Measurements from ENCODE around the gene SPRED3.

The SPRED3 gene

GRCh38 chr19:38422438-38422837 lies 33.9 kb downstream of the SPRED3 start:
- no peak for DNase-seq

DNA sequence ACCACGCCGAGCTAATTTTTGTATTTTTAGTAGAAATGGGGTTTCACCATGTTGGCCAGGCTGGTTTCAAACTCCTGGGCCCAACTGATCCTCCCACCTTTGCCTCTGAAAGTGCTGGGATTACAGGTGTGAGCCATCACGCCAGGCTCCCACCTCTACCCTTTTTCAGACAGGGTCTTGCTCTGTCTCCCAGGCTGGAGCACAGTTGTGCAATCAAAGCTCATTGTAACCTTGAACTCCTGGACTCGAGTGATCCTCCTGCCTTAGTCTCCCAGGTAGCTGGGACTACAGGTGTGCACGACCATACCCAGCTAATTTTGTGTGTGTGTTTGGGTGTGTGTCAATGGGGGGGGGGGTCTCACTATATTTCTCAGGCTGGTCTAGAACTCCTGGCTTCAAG lies 35.8 kb downstream of the SPRED3 start:
- no peak for DNase-seq

DNA sequence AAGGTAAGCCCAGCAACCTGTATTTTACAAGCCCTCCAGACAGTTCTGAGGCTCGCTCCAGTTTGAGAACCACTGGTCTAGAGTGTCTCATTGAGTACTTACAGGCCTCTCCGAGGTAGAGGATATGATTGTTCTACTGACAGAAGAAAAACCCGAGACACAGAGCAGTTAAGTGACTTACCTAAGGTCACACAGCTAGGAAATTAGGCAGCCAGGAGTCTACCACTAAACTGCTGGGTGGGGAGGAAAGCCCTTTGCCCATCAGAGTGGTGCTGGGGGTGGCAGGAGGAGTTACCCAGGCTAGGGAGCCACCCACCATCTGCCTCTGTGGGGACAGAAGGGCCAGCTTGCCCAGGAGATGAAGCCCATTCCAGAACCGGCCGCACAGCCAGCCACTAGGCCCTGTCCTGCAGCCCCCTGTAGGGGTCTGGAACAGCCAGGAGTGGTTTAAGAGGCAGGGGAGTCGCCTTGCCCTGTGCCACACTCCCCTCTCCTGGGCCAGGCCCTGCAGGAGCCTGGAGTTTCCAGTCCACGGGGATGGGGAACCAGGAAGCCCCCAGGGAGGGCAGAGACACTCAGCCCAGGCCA lies 36.8 kb downstream of the SPRED3 start:
- no peak for DNase-seq

DNA sequence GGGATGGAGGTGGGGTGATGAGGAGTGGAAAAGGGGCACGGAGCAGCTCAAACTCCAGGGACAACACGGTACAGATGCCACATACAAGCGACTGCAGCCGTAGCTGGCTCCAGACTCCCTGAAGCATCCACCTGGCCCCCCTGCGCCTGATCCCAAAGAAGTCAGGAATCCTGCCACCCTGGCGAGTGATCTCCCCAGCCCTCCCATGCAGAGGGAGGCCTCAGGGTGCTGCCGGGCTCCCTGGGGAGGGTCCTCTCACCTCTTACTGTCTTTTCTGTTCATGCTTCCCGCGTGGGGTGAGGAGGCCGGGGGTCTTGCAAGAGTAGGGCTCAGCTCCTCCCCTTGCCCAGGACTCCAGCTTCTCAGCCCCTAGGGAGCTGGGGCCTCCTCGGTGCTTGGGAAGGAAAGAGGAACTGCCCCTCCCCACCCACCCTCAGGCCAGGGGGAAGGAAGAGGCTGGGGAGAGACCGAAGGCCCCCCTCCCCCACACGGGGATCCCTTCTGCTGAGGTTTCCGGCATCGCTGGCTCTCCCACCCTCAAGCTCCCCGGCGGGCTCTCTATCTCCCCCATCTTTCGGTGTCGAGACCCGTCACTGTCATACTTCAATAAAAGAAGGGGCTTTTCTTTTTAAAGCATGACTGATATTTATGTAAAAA lies 37.4 kb downstream of the SPRED3 start, which contains the start of gene RASGRP4:
TSS of gene RASGRP4 (minus strand) at position 410 of the 657 bp plus-strand sequence. CDS start at position 282, 128 bp downstream.
- peak; percentile 57 for DNase-seq

DNA sequence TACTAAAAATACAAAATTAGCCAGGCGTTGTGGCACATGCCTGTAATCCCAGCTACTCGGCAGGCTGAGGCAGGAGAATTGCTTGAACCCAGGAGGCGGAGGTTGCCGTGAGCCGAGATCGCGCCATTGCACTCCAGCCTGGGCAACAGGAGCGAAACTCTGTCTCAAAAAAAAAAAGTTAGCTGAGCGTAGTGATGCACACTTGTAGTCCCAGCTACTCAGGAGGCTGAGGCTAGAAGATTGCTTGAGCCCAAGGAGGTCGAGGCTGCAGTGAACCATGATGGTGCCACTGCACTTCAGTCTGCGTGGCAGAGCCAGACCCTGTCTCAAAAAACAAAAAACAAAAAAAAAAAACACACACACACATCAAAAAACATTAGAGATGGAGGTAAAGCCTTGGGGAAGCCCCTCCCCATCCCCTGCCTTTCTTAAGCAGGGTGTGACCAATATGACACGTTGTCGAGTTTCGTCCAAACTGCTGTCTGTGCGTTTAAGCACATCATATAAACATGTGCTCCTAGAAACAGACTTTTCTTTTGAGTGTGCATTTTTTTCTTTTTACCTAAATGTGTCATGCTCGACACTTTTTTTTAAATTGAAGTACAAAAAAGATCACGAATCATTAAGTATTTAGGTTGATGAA lies 38.7 kb downstream of the SPRED3 start:
- DNase-seq: peak; percentile 13

DNA sequence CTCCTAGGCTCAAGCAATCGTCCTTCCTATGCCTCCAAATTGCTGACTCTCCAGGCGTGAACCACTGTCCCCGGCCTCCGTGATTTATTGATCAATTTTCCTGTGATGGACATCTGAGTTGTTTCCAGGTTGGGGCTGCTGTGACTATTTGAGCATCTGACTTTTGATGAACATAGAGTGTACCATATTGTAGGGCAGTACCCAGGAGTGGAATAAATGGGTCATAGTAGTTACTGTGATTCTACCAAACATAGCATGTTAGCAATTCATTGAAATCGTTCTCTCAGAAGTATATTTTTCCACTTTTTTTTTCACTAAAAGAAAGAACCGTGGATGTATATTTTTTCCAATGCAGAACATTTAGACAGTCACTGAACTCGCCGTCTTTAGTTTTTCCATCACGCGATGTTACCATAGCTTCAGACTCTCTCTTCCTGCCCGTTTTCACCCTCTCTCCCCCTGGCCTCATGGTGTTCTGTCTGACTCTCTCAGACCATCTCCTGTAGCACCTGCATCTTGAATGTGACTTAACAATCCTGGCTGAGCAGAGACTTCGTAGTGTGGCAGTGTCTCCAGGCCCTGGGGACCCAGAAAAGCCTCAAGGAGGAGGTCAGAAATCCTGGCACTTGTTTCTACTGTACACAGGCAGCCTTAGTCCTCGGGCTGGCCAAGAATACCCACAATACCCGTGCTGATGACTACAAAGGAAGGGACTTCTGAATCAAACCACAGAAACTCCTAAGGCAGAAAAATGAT lies 40.7 kb downstream of the SPRED3 start:
- DNase-seq: no peak

DNA sequence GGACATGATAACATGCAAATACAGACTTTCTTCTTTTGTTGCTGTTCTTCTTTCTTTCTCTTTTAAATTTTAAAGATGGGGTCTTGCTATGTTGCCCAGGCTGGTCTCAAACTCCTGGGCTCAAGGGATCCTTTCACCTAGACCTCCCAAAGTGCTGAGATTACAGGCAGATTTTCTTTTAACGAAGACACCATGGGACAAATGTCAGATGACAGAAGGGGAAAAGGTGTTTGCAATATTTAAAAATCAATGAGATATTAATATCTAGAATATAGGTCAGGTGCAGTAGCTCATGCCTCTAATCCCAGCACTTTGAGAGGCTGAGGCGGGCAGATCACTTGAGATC lies 41.3 kb downstream of the SPRED3 start:
- DNase-seq: no peak

DNA sequence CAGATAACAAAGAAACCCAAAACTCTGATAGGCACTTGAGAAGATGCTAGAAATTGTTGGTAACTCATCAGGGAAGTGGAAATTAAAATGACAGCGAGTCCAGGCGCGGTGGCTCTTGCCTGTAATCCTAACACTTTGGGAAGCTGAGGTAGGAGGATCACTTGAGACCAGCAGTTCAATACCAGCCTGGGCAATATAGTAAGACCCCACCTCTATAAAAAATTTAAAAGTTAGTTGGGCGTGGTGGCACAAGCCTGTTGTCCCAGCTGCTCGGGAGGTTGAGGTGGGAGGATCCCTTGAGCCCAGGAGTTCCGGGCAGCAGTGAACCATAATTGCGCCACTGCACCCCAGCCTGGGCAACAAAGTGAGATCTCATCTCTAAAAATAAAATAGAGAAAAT lies 42.4 kb downstream of the SPRED3 start:
- DNase-seq: no peak

GRCh38 chr19:38433268-38433733 lies 44.8 kb downstream of the SPRED3 start, which contains the start of gene RYR1:
RYR1 (plus strand) TSS chr19:38433691; CDS start chr19:38433830, 139 bp downstream.
- peak; percentile 50 for DNase-seq

DNA sequence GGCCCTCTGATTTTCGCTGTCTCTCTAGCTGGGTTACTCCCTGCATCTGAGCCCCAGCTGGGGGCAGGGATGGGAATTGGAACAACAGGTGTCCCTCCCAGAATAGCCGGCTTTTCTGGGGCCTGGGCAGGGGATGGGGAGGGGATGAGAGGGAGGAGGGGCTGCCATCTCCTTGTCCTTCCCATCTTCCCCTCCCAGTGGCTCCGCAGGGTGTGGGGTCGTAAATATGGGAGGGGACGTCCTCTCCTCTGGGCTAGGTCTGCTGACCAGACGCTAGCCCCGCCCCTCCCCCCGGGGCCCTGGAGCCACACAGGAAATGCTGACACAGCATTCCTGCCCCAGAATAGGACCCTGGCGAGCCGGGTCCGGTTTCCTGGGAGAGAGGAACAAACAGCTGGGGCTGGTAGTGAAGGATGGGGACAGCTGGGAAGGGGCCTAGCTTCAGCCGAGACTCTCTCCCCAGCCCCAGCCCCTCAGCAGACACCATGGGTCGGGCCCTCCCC lies 46.1 kb downstream of the SPRED3 start:
- no peak for DNase-seq

GRCh38 chr19:38437295-38437694 lies 48.8 kb downstream of the SPRED3 start:
- no peak for DNase-seq

DNA sequence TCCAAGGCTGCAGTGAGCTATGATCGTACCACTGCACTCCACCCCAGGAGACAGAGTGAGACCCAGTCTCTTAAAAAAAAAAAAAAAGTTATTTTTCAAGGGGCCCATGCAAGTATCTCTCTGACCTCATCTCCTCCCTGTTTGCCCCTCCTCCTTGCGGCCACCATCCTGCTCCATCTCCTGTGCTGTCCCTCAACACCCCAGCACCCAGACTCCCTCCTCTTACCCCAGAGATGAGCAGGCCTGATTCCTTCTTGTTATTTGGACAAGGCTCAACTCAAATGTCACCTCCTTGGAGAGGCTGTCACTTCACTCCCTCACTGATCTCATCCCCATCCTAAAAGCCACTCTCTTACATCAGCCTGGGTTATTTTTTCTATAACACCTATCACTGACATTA lies 49.4 kb downstream of the SPRED3 start:
- DNase-seq: no peak

DNA sequence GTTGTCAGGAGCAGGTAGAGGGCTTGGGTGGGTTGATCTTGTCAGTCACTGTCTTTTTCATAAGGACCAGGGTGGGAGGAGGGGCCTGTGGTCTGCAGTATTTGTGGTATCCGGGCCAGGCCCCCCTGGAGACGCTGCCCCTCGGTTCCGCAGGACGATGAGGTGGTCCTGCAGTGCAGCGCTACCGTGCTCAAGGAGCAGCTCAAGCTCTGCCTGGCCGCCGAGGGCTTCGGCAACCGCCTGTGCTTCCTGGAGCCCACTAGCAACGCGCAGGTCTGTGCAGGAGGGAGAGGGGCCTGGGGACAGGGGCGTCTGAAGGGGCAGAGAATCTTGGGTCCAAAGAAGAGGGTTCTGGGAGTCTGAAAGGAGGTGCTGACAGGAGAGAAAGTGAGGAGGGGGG lies 52.1 kb downstream of the SPRED3 start:
- DNase-seq: no peak

GRCh38 chr19:38441657-38442348 lies 53.3 kb downstream of the SPRED3 start:
- no peak for DNase-seq

DNA sequence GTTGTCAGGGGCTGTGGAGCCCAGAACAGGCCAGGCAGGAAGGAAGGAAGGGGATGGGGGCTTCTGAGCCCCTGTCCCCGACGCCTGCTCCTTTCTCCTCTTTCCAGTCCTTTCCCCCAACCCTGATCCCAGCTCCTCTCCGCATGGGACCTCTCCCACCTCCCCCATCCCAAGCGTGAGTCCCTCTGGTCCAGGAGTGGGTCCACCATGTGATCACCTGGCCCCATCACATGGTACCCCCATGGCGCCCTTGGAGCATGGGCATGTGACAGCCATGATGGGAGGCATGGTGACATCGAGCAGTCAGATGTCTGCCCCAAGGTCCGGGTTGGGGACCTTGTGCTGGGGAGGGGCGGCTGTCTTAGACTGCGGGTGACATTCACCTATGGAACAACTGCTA lies 54.2 kb downstream of the SPRED3 start:
- DNase-seq: no peak

- no peak for DNase-seq
Measured at GRCh38 chr19:38443458-38443999, 55.0 kb downstream of the SPRED3 start.

DNA sequence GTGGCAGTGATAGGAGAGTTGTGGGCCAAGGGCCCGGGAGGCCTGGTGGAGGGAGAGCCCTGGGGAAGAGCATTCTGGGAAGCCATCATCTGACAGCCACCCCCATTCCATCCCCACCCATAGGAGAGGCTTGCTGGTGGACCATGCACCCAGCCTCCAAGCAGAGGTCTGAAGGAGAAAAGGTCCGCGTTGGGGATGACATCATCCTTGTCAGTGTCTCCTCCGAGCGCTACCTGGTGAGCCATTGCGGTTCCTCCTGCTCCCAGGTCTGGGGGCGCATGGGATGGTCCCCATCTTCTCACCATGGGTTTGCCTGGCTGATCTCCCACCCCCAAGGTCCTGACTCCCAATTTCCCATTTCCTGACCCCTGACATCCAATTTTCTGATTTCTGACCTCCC lies 55.5 kb downstream of the SPRED3 start:
- no peak for DNase-seq

DNA sequence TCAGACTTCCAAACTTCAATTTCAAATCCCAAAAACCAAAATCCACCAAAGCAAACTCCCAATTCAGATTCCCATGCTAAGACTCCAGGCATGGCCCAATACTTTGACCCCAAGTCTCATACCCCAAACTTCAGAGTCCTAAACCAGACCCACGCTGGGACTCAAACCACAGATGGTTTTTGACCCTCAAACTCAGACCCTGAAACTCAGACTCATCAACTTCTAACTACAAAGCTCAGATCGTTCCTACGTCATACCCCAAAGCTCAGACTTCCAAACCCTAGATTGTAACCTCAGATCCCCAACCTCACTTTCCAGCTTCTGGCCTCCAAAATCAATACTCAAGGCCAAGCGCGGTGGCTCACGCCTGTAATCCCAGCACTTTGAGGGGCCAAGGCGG lies 56.9 kb downstream of the SPRED3 start:
- no peak for DNase-seq

- DNase-seq: no peak
Measured at GRCh38 chr19:38448225-38448624, 59.7 kb downstream of the SPRED3 start.

Data from CD4-positive, alpha-beta T cell treated with Interferon gamma for 1 hour (primary cell).